Retinal pigment epithelial cell (primary cell): ENCODE results near the gene MGST2.

Source experiments
- DNase-seq: peaks from one replicate; pipeline ENCODE4 v3.0.0-alpha.2; 2010; ENCODE audit warnings: low read depth
- H3K4me3 ChIP-seq: 2 replicates; pipeline ENCODE4 v1.5.1; 2011; ENCODE audit warnings: mild to moderate bottlenecking, low read length, control low read depth, moderate library complexity
- TF ChIP-seq, protein P1 (sequence below): conservative IDR thresholded peaks from 2 replicates; pipeline ENCODE4 v1.5.1; 2011; ENCODE audit warnings: low read depth, low read length, control low read depth, inconsistent platforms

Gene MGST2

DNA sequence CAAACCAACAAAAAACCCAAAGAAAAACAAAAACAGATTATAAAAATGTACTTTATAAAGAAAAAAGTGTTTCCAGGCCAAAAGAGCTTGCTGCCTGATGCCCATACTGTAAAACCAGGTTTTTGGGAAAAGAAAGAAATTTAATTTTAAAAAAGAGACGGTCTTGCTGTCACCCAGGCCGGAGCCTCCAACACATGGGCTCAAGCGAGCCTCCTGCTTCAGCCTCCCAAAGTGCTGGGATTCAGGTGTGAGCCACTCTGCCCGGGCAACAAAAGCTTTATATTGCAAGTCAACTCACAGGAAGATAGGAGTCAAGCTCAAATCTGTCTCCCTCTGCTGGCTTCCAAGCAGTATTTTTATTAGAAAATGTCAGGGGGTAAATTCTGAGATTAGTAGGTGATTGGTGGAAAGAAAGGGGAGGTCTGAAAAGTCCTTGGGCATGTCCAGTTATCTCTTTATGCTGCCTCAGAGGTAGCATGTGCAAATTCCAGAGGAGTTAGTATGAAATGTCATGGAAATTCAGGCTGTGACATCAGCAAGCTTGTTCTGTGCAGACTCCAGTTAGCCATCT, 39.4 kb downstream of the MGST2 start:
- TF ChIP-seq, protein P1, sequence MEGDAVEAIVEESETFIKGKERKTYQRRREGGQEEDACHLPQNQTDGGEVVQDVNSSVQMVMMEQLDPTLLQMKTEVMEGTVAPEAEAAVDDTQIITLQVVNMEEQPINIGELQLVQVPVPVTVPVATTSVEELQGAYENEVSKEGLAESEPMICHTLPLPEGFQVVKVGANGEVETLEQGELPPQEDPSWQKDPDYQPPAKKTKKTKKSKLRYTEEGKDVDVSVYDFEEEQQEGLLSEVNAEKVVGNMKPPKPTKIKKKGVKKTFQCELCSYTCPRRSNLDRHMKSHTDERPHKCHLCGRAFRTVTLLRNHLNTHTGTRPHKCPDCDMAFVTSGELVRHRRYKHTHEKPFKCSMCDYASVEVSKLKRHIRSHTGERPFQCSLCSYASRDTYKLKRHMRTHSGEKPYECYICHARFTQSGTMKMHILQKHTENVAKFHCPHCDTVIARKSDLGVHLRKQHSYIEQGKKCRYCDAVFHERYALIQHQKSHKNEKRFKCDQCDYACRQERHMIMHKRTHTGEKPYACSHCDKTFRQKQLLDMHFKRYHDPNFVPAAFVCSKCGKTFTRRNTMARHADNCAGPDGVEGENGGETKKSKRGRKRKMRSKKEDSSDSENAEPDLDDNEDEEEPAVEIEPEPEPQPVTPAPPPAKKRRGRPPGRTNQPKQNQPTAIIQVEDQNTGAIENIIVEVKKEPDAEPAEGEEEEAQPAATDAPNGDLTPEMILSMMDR: peak; percentile 33
- no peak for DNase-seq
- no peak overlapping the region for H3K4me3 ChIP-seq

DNA sequence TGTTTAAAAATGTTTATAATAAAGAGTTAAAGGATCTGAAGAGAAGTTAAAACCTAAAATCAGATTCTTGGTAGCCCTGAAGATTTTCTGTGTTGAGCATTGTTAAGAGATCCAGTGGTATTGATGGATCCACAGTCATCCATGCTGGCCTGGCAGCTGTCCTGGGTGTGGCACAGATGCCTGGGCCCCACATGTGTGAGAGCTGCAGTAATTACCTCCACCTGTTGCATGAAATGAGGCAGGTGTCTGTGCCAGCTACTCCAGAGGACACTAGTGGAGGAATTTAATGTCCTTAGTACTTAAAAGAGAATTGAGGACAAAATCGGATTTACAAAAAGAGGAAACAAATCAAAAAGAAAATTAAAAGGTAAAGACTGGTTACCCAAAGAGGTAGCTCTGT, 44.0 kb downstream of the MGST2 start:
- H3K4me3 ChIP-seq: no peak overlapping the region
- TF ChIP-seq, protein P1: no peak
- no peak for DNase-seq

DNA sequence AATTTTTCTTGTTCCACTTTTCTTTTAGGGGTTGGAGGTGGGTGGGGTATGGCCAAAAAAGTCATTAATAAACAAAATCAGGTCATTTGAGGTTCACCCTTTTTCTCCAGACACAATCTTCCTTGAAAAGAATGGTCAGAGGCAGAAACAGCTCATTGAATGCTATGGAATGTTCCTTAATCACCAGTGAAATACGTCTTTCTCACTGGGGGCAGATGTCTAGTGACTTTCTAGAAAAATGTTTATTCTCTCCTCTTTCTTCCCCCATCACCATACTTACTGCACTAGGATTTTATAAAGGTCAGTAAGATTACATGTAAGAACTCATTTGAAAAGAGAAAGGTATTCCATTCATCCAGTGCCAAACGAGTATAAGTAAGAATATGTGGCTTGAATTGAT, 44.5 kb downstream of the MGST2 start:
- DNase-seq: peak; percentile 52
- H3K4me3 ChIP-seq: no peak overlapping the region
- TF ChIP-seq, protein P1: no peak

DNA sequence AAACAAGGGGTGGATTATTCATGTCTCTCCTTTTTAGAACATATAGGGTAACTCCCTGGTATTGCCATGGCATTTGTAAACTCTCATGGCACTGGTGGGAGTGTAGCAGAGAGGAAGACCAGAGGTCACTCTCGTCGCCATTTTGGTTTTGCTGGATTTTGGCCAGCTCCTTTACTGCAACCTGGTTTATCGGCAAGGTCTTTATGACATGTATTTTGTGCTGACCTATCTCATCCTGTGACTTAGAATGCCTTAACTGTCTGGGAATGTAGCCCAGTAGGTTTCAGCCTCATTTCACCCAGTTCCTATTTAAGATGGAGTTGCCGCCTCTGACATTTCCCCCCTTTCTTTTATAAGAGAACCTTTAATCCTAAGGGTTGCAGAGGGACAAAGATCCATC, 45.8 kb downstream of the MGST2 start:
- TF ChIP-seq, protein P1: no peak
- no peak for DNase-seq
- no peak overlapping the region for H3K4me3 ChIP-seq

DNA sequence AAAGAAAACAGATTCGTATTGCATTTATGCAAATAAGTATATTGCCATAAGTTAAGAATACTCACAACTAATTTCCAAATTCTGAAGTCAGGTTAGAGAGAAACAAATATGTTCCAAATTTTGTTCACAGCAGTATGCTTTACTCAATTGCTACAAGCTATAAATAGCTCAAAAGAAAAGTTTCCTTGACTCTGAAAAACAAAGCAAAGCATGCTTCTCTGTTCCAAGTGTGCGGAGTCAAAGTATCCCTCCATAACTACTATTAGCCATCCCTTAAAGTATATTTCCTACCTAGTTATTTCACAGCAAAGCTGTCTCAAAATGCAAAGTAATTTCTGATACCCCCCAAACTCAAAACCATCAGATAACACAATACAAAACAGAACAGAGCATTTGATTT, 47.3 kb downstream of the MGST2 start:
- no peak for DNase-seq
- TF ChIP-seq, protein P1: no peak
- H3K4me3 ChIP-seq: no peak overlapping the region

DNA sequence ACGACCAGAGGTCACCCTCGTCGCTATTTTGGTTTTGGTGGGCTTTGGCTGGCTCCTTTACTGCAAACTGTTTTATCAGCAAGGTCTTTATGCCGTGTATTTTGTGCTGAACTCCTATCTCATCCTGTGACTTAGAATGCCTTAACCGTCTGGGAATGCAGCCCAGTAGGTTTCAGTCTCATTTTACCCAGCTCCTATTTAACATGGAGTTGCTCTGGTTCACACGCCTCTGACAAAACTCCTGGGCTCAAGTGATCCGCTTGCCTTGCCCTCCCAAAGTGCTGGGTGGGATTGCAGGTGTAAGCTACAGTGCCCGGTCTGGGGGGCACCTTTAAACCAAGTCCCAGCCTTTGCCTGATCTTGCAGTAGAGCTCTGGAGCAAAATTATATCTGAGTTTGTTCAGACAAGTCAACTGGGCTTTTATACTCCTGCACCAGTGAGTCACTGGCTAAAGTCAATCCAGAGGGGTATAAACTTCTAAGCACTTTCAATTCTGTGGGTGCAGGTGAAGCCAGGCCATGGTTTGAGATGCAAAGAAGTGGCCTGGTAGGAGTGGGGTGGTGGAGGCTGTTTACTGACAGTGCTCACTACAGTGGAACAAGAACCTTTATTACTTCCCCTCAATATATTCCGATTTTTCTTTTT, 50.2 kb downstream of the MGST2 start:
- TF ChIP-seq, protein P1: no peak
- H3K4me3 ChIP-seq: no peak overlapping the region
- no peak for DNase-seq

DNA sequence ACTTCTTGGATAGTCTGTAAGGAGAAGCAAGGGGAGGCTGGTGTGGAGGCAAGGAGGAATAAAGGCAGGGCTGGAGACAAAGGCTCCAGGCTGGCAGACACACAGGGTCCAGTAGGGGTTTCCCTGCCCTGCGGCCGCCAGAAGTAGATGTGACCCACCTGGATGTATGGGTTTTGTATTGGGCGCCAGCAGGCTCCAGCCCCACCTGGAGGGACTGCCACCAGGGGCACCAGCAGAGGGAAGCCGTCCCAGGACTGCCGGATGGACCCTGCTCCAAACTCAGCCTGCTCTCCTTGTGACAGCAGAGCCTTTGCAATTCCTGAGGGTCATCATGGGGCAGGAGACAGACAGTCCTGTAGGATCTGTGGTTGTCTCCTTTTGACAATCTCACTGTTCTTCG, 52.7 kb downstream of the MGST2 start:
- DNase-seq: no peak
- H3K4me3 ChIP-seq: no peak overlapping the region
- TF ChIP-seq, protein P1: no peak
